Measurements from ENCODE around the gene SERHL2.

DNA sequence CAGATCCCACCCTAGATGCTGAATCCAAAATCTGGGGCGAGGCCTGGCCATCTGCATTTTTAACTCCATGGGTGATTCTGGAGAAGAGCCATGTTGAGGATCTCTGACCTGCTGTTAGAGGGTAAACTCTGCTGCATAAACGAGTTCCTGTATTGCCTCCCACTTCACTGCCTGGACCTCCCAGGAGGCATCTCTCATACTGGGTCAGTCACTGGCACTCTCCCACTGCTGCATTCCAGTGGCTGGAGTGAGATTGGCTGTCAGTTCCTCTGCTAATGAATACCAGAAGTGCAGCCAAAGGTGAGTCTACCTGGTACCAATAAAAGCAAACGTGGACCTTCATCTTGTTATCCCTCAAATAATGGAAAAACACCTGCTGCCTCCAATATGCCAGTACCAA, 50.6 kb downstream of the SERHL2 start:
- TF ChIP-seq TAF1 (IDR thresholded peaks at IDR 0.05; ENCODE audit: low read depth) (no peak), EZH2 (IDR thresholded peaks at IDR 0.05; ENCODE audit: borderline replicate concordance, insufficient read depth, low read length, poor library complexity, severe bottlenecking) (no peak), SMC3 (conservative IDR thresholded peaks at IDR 0.05; ENCODE audit: poor library complexity) (no peak), RAD21 (conservative IDR thresholded peaks at IDR 0.05) (no peak), POLR2AphosphoS5 (IDR thresholded peaks at IDR 0.05) (no peak)
- TF ChIP-seq, protein P1, sequence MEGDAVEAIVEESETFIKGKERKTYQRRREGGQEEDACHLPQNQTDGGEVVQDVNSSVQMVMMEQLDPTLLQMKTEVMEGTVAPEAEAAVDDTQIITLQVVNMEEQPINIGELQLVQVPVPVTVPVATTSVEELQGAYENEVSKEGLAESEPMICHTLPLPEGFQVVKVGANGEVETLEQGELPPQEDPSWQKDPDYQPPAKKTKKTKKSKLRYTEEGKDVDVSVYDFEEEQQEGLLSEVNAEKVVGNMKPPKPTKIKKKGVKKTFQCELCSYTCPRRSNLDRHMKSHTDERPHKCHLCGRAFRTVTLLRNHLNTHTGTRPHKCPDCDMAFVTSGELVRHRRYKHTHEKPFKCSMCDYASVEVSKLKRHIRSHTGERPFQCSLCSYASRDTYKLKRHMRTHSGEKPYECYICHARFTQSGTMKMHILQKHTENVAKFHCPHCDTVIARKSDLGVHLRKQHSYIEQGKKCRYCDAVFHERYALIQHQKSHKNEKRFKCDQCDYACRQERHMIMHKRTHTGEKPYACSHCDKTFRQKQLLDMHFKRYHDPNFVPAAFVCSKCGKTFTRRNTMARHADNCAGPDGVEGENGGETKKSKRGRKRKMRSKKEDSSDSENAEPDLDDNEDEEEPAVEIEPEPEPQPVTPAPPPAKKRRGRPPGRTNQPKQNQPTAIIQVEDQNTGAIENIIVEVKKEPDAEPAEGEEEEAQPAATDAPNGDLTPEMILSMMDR (IDR thresholded peaks at IDR 0.05; ENCODE audit: poor library complexity, severe bottlenecking) = no peak
